Activated CD4-positive, CD25-positive, alpha-beta regulatory T cell treated with anti-CD3 and anti-CD28 coated beads, Interleukin-2, amount 50 U/mL, for 72 hours (primary cell): ENCODE measurements around the gene HYAL3.
A peak's percentile ranks its signal among the peaks of the same experiment; 100 is the strongest.
"Not testable (repeated sequence)": the region's sequence is repeated elsewhere in the genome, so short reads cannot be mapped to it uniquely, and the experiment has no call there.

Source experiments
- DNase-seq: peaks from one replicate; pipeline ENCODE4 v3.0.0; 2021

The HYAL3 gene

GRCh38 chr3:50288387-50289007 is 10.7 kb downstream of the HYAL3 start:
- DNase-seq: no peak

GRCh38 chr3:50287262-50287661 is 11.9 kb downstream of the HYAL3 start:
- DNase-seq: no peak

GRCh38 chr3:50286322-50287227 is 12.6 kb downstream of the HYAL3 start:
- no peak for DNase-seq

GRCh38 chr3:50284121-50284520 is 15.1 kb downstream of the HYAL3 start:
- not testable (repeated sequence) for DNase-seq

- no peak for DNase-seq
Observed at GRCh38 chr3:50279255-50280016, 19.8 kb downstream of the HYAL3 start.

GRCh38 chr3:50278880-50279224 is 20.4 kb downstream of the HYAL3 start, which contains the start of gene LSMEM2:
Gene LSMEM2, plus strand, starts transcription at chr3:50279087. Its CDS starts 27 bp downstream, at chr3:50279114.
- no peak for DNase-seq

- DNase-seq: no peak
Observed at GRCh38 chr3:50278123-50278879, 20.9 kb downstream of the HYAL3 start.

GRCh38 chr3:50276762-50277101 is 22.5 kb downstream of the HYAL3 start:
- DNase-seq: no peak

GRCh38 chr3:50275996-50276761 is 23.0 kb downstream of the HYAL3 start:
- DNase-seq: no peak

- DNase-seq: no peak
Observed at GRCh38 chr3:50275141-50275995, 23.8 kb downstream of the HYAL3 start.

GRCh38 chr3:50274371-50275104 is 24.7 kb downstream of the HYAL3 start:
- peak; percentile 75 for DNase-seq

- no peak for DNase-seq
Observed at GRCh38 chr3:50273689-50274065, 25.5 kb downstream of the HYAL3 start.

GRCh38 chr3:50272911-50273688 is 26.1 kb downstream of the HYAL3 start:
- peak; percentile 96 for DNase-seq

GRCh38 chr3:50272538-50272910 is 26.7 kb downstream of the HYAL3 start:
- not testable (repeated sequence) for DNase-seq

GRCh38 chr3:50271314-50271936 is 27.8 kb downstream of the HYAL3 start:
- no peak for DNase-seq

GRCh38 chr3:50270422-50271224 is 28.6 kb downstream of the HYAL3 start:
- DNase-seq: no peak

- DNase-seq: no peak
Observed at GRCh38 chr3:50269977-50270413, 29.2 kb downstream of the HYAL3 start.

- DNase-seq: no peak
Observed at GRCh38 chr3:50269460-50269859, 29.7 kb downstream of the HYAL3 start.
